Stimulated activated CD8-positive, alpha-beta memory T cell treated with anti-CD3 and anti-CD28 coated beads, Interleukin-7, amount 100 ng/mL, for 48 hours (primary cell): Measurements from ENCODE around the gene RPS6KA2.

Experiments used
- DNase-seq, 2 donors: peaks; one replicate each; pipeline ENCODE4 v3.0.0-alpha.2; 2020; ENCODE audit warnings: low read depth in 1 of 2; ENCODE audit errors: extremely low read depth in 1 of 2

The RPS6KA2 gene

DNA sequence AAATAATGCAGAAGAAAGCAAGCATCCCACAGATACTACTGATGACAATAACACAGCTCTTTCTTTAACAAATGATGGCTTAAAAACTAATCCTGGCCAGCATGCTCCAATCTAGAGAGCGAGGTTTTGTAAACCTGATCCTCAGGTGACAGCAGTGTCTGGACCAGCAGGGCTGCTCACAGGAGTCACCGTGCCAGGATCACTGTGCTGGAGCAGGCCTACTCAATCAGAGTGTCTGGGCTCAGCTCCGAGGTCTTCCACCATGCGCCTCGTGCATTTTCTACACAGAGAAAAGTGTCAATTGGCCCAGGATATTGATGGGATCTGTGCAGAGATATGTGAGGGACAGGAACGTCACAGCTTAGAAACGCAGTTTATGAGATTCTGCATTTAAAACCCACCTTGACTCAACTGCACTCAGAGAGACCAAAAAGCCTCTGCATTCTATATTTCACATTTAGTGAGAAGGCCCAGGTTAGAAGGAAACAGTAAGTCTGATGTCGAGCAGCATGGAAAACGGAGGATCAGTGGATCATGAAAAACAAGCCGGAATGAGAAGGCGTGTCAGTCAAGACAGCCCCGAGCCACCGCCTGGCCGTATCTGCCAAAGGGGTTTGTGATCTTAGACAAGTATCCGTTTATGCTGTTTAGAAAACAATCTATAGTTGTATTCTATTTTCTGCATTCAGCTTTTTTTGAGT lies 48.4 kb downstream of the RPS6KA2 start:
- DNase-seq: no peak

DNA sequence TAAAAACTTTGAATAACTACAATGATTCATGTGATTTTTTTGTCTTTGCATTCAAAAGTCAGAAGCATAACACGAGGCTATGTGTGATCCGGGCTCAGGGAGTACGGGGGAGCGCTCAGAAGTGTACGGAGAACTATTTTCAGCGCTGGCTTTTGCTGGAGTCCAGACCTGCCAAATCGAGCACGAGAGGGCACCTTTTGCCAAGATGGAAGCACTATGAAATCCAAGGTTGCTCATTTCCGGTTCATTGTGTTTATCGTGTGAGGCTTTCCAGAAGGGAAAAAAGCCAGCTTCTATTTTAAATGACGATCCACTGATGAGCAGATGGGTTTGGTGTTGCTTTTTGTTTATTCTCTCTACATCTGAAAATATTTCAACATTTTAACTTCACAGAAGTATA lies 51.8 kb downstream of the RPS6KA2 start:
- no peak for DNase-seq

DNA sequence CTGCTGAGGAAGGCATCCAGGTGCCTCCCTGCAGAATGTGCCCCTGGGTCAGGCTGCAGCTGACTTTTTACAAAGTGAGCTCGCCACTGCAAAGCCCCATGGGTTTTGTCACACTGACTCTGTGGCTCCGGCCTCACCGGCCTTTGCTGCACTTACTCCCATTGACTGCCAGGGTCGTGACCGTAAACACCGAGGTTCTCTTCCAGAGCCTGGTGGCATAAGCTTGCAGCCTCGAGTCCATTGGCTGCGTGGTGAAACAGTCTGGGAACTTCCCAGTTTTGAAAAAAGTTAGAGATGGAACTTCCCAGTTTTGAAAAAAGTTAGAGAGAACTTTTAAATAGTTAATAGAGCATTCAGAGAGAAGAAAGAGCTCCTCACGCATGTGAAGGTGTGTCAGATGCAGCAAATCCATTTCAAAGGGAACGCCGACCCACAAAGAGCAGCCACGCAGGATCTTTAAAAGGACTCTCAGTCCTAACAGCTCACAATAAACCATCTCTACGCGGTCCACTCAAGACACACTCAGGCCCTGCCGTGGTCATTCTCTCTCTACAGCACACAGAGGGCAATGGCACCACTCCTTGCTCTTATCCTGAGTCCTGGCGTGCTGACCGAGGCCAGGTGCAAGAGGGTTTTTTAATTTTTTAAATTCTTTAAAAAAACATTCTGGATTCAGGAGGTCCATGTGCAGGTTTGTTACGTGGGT lies 53.4 kb downstream of the RPS6KA2 start:
- no peak for DNase-seq

DNA sequence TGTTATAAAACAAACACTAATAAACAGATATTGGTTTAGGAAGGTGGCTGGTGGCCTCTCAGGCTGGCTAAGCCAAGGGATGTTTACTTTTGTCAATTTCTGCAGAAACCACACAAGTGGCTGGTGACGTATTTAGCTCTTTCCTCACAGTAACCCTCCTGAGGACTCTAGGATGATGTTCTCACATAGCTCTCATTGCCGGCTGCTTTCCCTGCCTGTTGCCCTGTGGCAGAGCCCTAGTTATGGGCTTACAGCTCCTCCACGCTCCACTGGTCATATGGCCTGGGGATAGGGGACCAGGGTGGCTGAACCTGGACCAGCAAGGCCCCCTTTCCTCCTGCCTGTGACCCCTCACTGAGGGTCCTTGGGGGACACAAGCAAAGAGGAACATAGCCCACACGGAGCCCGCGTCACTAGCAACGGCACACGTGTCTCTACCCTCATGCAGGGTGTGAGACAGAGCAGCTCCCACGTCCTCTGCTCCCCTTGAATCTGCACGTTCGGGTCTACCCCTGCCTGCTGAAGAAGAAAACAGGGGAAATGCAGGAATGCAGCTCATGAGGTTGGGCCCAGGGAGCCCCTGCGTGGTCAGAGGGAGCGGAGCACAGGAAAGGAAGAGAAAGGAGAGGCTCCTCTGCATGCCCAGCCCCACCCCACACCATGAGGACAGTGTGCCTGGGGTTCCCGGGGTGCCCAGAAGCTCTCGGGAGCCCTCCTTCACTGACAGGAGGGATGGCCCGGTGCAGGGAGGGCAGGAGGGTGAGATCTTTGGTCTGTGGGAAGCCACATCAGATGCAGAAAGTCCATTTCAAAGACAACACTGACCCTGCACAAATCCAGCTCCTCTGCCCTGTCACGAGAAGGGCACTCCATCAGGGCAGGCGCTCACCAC lies 54.4 kb downstream of the RPS6KA2 start:
- no peak for DNase-seq

DNA sequence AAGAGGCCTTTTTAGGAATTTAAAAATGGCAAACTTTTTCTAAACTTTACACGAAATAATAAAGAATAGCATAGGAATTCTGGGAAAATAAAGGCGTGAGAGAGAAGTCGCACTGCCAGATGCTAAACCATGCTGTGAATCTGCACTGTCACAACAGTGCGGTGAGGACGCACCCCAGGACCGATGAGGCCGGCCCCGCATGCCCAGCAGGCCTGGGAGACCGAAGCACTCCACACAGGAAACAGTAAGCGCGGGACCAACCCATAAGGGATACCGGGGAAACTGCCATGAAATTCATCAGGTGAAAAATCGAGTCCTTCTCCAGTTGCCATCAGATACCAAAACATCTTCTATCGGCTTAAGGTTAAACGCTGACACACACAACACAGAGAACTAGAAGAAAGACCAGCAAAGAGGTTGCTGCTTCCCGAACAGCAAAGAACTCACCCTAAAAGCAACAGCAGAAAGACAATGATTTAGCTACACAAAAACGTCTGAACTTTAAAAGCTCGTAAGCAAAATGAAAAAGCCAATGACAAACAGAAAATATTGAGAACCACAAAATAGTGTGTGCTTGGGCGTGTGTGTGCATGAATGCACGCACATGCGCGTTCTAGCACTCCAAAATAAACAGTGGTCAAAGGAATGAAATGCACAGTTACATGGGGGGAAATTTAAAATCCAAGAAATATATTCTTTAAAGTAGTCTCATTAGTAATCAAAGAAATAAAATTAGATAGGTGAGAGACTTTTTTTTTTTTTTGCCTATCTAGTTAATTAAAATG lies 55.9 kb downstream of the RPS6KA2 start:
- DNase-seq: no peak

DNA sequence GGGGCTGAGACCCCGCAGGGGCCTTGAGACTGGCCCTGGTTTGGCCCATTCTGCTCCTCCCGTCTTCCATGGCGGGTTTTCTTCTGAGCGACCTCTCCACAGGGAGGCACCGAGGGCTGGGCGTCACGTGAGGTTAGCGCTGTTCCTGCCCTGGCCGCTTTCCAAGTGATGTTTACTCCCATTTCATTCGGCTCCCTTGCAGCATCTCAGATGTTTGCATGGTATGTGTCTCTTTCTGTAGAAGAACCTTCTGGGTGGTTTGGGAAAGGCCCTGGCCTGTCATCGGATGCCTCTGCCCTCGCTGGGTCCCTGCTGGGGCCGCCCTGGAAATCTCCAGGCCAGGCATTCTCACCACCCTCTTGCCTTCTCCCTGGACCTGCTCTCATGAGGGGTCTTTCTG lies 57.8 kb downstream of the RPS6KA2 start:
- no peak for DNase-seq

- no peak for DNase-seq
Observed at GRCh38 chr6:166567813-166568212, 59.2 kb downstream of the RPS6KA2 start.

- no peak for DNase-seq
Observed at GRCh38 chr6:166567107-166567506, 59.9 kb downstream of the RPS6KA2 start.

GRCh38 chr6:166566026-166567011 lies 60.7 kb downstream of the RPS6KA2 start:
- no peak for DNase-seq

DNA sequence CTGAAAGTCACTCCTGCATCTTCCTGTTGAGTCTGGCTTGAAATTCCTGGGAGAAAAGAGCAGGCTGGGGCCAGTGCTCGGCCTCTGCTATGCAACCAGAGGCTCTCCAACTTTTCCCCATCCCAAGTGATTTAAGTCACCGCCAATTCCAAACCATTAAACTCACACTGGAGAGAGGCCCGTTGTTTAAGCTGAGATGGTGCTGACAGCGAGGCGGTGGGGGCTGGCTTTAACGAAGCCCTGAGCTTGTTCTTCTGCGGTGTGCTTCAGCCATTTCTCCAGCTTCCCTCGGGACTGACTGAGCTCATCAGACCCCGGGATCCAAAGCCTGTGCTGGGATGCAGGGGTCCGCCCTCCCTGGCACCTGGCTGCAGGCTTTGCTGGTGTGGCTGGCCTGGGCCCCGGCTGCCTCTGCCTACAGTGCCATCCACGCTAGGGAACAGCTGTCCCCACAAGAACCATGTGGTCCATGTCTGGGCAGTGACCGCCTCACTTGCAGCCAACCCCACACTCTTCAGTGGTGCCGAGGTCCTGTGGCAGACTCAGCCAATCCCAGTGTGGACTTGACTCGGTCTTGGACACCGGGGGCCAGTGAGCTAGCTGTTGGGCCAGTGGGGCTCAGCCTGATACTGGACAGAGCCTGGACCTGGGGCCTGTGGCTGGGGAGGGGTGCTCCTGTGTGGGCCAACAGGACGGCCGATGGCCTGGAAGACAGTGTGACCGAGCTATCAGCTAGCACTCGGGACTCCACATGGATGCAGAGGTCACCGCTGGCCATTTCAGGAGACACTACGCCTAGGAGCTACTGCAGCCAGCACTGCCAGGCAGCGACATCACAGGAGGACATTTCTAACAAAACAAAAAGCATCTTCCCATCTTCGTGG lies 61.7 kb downstream of the RPS6KA2 start:
- DNase-seq: no peak

GRCh38 chr6:166563805-166564204 lies 63.2 kb downstream of the RPS6KA2 start:
- DNase-seq: no peak

DNA sequence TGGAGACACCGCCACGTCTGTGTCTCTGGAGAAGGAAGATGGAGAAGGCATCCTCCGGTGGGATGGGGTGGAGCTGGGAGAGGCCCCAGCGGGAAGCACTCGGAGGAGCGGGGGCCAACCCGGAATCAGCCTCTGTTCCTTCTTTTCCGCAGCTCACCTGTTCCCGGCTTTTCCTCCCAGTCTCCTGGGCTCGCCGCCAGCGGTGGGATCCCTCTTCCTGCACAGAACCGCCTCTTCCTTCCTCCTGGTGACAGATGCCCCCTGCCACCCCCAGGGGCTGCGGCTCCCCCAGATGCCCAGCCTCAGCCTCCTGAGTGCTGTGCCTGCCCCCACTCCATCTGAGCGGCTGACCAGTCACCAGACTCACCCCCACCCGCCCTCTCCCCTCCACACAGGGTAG lies 63.9 kb downstream of the RPS6KA2 start:
- no peak for DNase-seq

DNA sequence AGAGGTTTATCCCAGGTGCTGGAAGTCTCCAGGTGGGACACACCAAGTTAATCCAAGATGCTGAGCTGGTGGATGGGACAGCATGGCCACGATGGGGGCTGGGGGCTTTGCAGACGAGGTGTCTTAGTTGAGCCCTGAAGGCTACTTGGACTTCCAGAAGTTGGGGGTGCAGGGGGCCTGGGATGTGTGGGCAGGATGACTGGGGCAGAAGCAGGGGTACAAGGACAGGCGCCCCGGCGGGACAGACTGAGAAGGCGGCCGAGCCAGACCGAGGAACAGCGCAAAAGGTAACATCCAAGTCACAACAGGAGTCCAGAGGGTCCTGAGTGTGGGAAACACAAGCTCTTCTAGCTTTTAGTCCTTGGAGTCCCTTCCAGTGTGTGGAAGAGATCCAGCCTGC lies 64.3 kb downstream of the RPS6KA2 start:
- no peak for DNase-seq

DNA sequence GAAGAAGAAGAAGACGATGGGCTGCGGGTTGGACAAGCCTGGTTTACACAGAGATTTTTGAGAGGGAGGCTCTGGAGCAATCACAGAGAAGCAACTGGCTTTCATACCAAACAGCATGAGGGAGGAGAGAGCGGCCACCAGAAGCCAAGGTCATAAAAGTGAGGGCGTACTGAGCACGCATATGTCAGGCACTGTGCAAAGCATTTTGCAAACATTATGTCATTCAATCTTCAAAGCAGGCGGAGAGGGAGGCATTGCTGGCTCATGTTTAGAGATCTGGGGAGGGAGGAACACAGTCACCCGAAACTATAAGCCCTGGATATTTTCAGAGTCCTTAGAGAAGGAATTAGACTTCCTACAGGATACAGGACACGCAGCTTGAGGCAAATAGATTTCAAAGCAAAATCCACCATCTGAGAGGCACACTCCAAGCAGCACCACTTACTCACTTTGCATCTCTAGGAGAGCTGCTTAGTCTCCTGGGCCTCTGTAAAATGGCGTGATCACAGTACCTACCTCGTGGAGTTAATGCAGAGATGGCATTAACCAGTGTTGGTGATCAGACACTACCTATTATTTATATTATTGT lies 65.2 kb downstream of the RPS6KA2 start:
- no peak for DNase-seq

- no peak for DNase-seq
Observed at GRCh38 chr6:166560222-166560621, 66.8 kb downstream of the RPS6KA2 start.

DNA sequence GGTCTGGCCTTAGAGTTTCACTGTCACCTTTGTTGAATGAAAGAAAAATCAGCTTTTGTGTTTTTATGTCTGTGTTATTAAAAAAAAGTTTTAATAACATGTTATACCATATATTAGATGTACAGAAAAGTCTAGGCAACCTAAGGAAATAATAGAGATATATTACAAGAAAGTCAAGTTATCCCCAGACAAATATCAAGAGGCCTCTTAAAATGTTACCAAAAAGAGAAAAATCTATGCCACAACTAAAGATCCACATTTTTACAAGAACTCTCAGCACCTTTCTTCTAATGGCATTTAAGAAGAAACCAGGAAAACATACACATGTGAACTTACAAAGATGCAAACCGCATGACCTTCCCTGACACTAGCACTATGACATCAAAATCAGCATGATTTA lies 67.4 kb downstream of the RPS6KA2 start:
- DNase-seq: no peak

- no peak for DNase-seq
Observed at GRCh38 chr6:166559211-166559610, 67.8 kb downstream of the RPS6KA2 start.
